HepG2 (cell line): ENCODE results near the gene ACER3. TPM values are rescaled to one million over a fixed set of nuclear protein-coding genes. Genes with fewer than 3 reads are reported as not detected.

Experiments used
- ATAC-seq: fragments of 200-7000 bp; cut with Tn5 transposase; 3 replicates; pipeline ENCODE4 v1.9.1; 2020; ENCODE audit warnings: mild to moderate bottlenecking, moderate library complexity
- BruUV-seq: library from RNA; stranded (reverse); fragments of 400-500 nt; replicated peaks from 2 replicates; lab custom pipeline; 2021; lab: Mats Ljungman, UMichigan
- CTCF ChIA-PET: fragments of 300-600 bp; formaldehyde crosslinking; extraction: SDS; loops from one replicate; lab custom pipeline; 2021; ENCODE audit warnings: low total read pairs, inconsistent platforms, low intra/inter-chr PET ratio; lab: Yijun Ruan, JAX
- POLR2A ChIA-PET: fragments of 350-600 bp; sonication (Branson Sonifier 250); formaldehyde crosslinking; loops from one replicate; lab custom pipeline; 2020; ENCODE audit warnings: antibody characterized with exemption, inconsistent platforms; lab: Yijun Ruan, JAX
- DNase-seq: peaks from one replicate; pipeline ENCODE4 v3.0.0-alpha.2; 2015; ENCODE audit warnings: low spot score
- FAIRE-seq: peaks from 3 replicates; lab custom pipeline; 2011; peaks lifted over from hg19 to GRCh38; lab: Jason Lieb, UNC
- H2AFZ ChIP-seq: one replicate; pipeline ENCODE4 v1.6.1; 2011; ENCODE audit warnings: low read length, inconsistent platforms
- H3K27ac ChIP-seq: fragments of 300-600 bp; 3 replicates; pipeline ENCODE4 v1.8.0; 2011; ENCODE audit warnings: mixed run types, mild to moderate bottlenecking, mixed read lengths, low read length, inconsistent platforms; ENCODE audit not compliant: insufficient read depth; ENCODE audit errors: extremely low read length
- H3K27me3 ChIP-seq, 2 experiments: fragments of 200-600 bp in 1 of 2; 2 replicates in 1 of 2; 3 replicates in 1 of 2; pipeline versions ENCODE4 v1.6.0 to v1.8.0; 2011; ENCODE audit warnings: low read length in 2 of 2, mild to moderate bottlenecking in 2 of 2, moderate library complexity in 2 of 2, inconsistent platforms in 1 of 2; ENCODE audit not compliant: insufficient read depth in 2 of 2, control insufficient read depth in 1 of 2
- H3K36me3 ChIP-seq, 2 experiments: fragments of 200-600 bp in 1 of 2; replicated peaks in 1 of 2; 2 replicates in 1 of 2; 3 replicates in 1 of 2; pipeline versions ENCODE4 v1.5.1 to v1.8.0; 2011; ENCODE audit warnings: low read length in 2 of 2, inconsistent platforms in 1 of 2; ENCODE audit not compliant: insufficient read depth in 2 of 2, control insufficient read depth in 1 of 2
- H3K4me1 ChIP-seq: 2 replicates; pipeline ENCODE4 v1.5.1; 2012; ENCODE audit warnings: low read length, inconsistent platforms; ENCODE audit not compliant: insufficient read depth
- H3K4me2 ChIP-seq: 2 replicates; pipeline ENCODE4 v1.6.0; 2011; ENCODE audit warnings: low read depth, low read length, inconsistent platforms
- H3K4me3 ChIP-seq, 3 experiments: fragments of 200-600 bp in 1 of 3; sonication (generic), shearing (Covaris generic) in 1 of 3; replicated peaks in 1 of 3; 2 replicates each; pipeline ENCODE4 v1.5.1; 2011 to 2016; ENCODE audit warnings: low read length in 3 of 3, inconsistent platforms in 2 of 3, low read depth in 2 of 3, mild to moderate bottlenecking in 2 of 3, control low read depth in 1 of 3, mixed read lengths in 1 of 3; ENCODE audit not compliant: insufficient read depth in 1 of 3
- H3K79me2 ChIP-seq: one replicate; pipeline ENCODE4 v1.6.1; 2011; ENCODE audit warnings: low read length, inconsistent platforms; ENCODE audit not compliant: insufficient read depth
- H3K9ac ChIP-seq: 2 replicates; pipeline ENCODE4 v1.6.0; 2011; ENCODE audit warnings: mild to moderate bottlenecking, low read depth, low read length, inconsistent platforms; ENCODE audit not compliant: insufficient read depth
- H3K9me3 ChIP-seq: 2 replicates; pipeline ENCODE4 v1.5.1; 2012; ENCODE audit warnings: mild to moderate bottlenecking, low read length
- H4K20me1 ChIP-seq: 2 replicates; pipeline ENCODE4 v1.6.0; 2011; ENCODE audit warnings: inconsistent platforms, mild to moderate bottlenecking, low read length, moderate library complexity; ENCODE audit not compliant: insufficient read depth
- ELF3 ChIP-seq: IDR thresholded peaks from 2 replicates; pipeline ENCODE4 v1.6.1; 2016; ENCODE audit warnings: missing genetic modification reagents, missing compliant biosample characterization
- HOXA9 ChIP-seq: sonication (generic); formaldehyde crosslinking; IDR thresholded peaks from 2 replicates; pipeline ENCODE4 v1.8.1; 2022; ENCODE audit warnings: missing genetic modification reagents, mild to moderate bottlenecking, moderate library complexity, borderline replicate concordance
- NAIF1 ChIP-seq: sonication (generic); formaldehyde crosslinking; IDR thresholded peaks from 2 replicates; pipeline ENCODE4 v1.5.0; 2020; ENCODE audit warnings: mild to moderate bottlenecking, missing genetic modification reagents, borderline replicate concordance
- PBX3 ChIP-seq: sonication (generic); formaldehyde crosslinking; IDR thresholded peaks from 2 replicates; pipeline ENCODE4 v1.8.1; 2023; ENCODE audit warnings: missing genetic modification reagents, inconsistent platforms, borderline replicate concordance
- PHB2 ChIP-seq: fragments of 450-650 bp; IDR thresholded peaks from 2 replicates; pipeline ENCODE4 v1.6.1; 2018; ENCODE audit not compliant: partially characterized antibody
- PPARG ChIP-seq: conservative IDR thresholded peaks from 2 replicates; pipeline ENCODE4 v1.6.1; 2016; ENCODE audit warnings: missing biosample characterization, missing genetic modification reagents
- RXRA ChIP-seq: sonication (generic); formaldehyde crosslinking; IDR thresholded peaks from 2 replicates; pipeline ENCODE4 v1.5.1; 2020; ENCODE audit warnings: missing genetic modification reagents
- SRF ChIP-seq: IDR thresholded peaks from 2 replicates; pipeline ENCODE4 v1.6.1; 2011; ENCODE audit warnings: mild to moderate bottlenecking, low read depth, low read length, moderate library complexity
- ZFP37 ChIP-seq: sonication (generic); formaldehyde crosslinking; IDR thresholded peaks from 2 replicates; pipeline ENCODE4 v1.4.0; 2020; ENCODE audit warnings: missing genetic modification reagents, borderline replicate concordance
- ZNF451 ChIP-seq: sonication (generic); formaldehyde crosslinking; IDR thresholded peaks from 2 replicates; pipeline ENCODE4 v1.5.0; 2020; ENCODE audit warnings: mild to moderate bottlenecking, missing genetic modification reagents
- ZNF841 ChIP-seq: sonication (generic); formaldehyde crosslinking; IDR thresholded peaks from 2 replicates; pipeline ENCODE4 v1.8.1; 2023; ENCODE audit warnings: missing genetic modification reagents, borderline replicate concordance
- WGBS: methylation state at CpG from one replicate; pipeline ENCODE4 v1.1.6; 2017; ENCODE audit warnings: low lambda C conversion rate; 5-methylcytosine and 5-hydroxymethylcytosine counted together
- in situ Hi-C: cut with HindIII; loops from 2 replicates; pipeline ENCODE4 v1.10.0; 2017; ENCODE audit warnings: low pct_unique_long_range_greater_than_20kb; ENCODE audit not compliant: extremely low pct_ligation_motif_present
- intact Hi-C: fragments of 100-400 bp; cut with micrococcal nuclease; formaldehyde crosslinking; loops from one replicate; pipeline ENCODE4 v1.10.0; 2022; ENCODE audit not compliant: unreplicated experiment
- polyA plus RNA-seq, 8 experiments: library from polyadenylated mRNA; depleted of rRNA in 3 of 8; stranded (reverse) in 7 of 8; unstranded in 1 of 8; fragments of >200 nt; fragmentation: Illumina TruSeq in 4 of 8; extraction: Trizol in 4 of 8; gene quantifications; 2 replicates each; pipeline versions ENCODE4 v1.2.1 to v1.2.3, GENCODE V29; 2011 to 2016; ENCODE audit warnings: low read depth in 4 of 8, missing spikeins in 1 of 8, mixed read lengths in 1 of 8; ENCODE audit not compliant: insufficient read depth in 1 of 8
- total RNA-seq, 5 experiments: library from RNA; depleted of rRNA; stranded (reverse); fragments of >200 nt; fragmentation: Illumina TruSeq; extraction: Trizol; gene quantifications; 2 replicates each; pipeline ENCODE4 v1.2.3, GENCODE V29; 2016; ENCODE audit warnings: low read depth in 1 of 5

ACER3 gene
- total and polyA plus RNA-seq, 2 of the 13 experiments (the other 11 are each of a cell fraction or from before 2014, with no cell fraction given) = 6.0 to 9.8 TPM

DNA sequence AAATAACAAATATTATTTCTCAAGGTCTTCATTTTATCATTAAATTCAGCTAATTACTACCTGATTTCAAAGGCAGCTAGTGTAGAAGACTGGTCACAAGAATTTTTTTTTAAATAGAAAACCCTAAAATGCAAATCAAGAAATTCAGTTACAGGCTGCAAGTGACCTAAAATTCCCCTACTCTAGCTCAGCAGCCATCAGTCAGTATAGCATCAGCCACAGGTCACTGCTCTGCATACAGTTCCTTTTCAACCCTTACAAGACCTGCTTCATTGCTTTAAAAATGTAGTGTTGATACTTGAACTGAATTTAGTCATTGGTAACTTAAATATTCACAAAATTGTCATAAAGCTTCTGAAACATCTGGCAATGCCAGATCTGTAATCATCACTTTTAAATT is 164.0 kb downstream of the ACER3 start (continued):
- TF ChIP-seq ZFP37 (CRISPR knock-in tag) = no peak
- TF ChIP-seq PBX3 = no peak
- TF ChIP-seq RXRA = no peak
- TF ChIP-seq HOXA9 (CRISPR knock-in tag) = no peak
- no peak for TF ChIP-seq ZNF841 (CRISPR knock-in tag)
- TF ChIP-seq ZNF451 (CRISPR knock-in tag) = no peak
- no peak for TF ChIP-seq NAIF1 (CRISPR knock-in tag)
- TF ChIP-seq SRF = no peak

DNA sequence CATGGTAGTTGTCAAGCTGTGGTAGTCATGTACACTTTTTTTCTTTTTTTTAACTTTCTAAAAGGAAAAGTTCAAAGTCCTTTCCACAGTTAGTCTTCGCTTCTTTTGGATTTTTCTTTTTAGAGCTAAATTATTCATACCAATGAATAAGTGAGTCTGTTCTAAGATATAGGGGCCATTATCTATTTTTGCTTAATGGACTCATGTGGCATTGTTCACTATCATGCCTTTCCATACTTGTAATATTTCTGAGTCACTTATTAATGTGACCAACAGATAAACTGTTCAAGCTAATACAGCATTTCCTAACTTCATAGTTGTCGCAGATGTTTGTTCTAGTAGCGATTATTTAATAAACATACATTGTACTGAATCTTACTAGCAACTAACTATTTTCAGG is 165.5 kb downstream of the ACER3 start:
- DNase-seq = no peak
- no peak overlapping the region for H3K4me2 ChIP-seq
- intact Hi-C loops (no loop called here), in situ Hi-C loops (loop anchor here (25.0 kb wide), 1 partner anchor 114 kb away; no protein-coding TSS in a partner anchor)
- no peak overlapping the region for H2AFZ ChIP-seq
- no peak overlapping the region for H3K4me3 ChIP-seq
- ATAC-seq = no peak
- TF ChIP-seq PPARG (CRISPR knock-in tag) (no peak), PHB2 (no peak), ELF3 (CRISPR knock-in tag) (no peak)
- no peak overlapping the region for H3K9ac ChIP-seq
- H3K9me3 ChIP-seq = no peaks in the 10 kb centered on the region
- peaks cover 0 to 36% of the 10 kb centered on the region in 2 experiments for H3K27me3 ChIP-seq
- H3K36me3 ChIP-seq = no peaks in the 10 kb centered on the region
- no peaks in the 10 kb centered on the region for H3K4me1 ChIP-seq
- no peak for FAIRE-seq
- CTCF ChIA-PET = no interaction called here
- H4K20me1 ChIP-seq = no peaks in the 10 kb centered on the region
- POLR2A ChIA-PET = no interaction called here
- H3K27ac ChIP-seq = no peak overlapping the region
- H3K79me2 ChIP-seq = no peaks in the 10 kb centered on the region
- WGBS = 52% methylated on average over 3 of the region's 3 CpGs
- BruUV-seq = no TSS peak
